Left renal pelvis (tissue), 4 donors: ENCODE results near the gene SMG6. TPM values are rescaled to one million over a fixed set of nuclear protein-coding genes. Genes with fewer than 3 reads are reported as not detected.
A peak's percentile ranks its signal among the peaks of the same experiment; 100 is the strongest.

ENCODE experiments used
- DNase-seq, 4 donors: peaks; one replicate each; pipeline ENCODE4 v3.0.0-alpha.2; 2013; ENCODE audit warnings: low read depth in 4 of 4, low spot score in 3 of 4
- polyA plus RNA-seq, 4 donors: library from polyadenylated mRNA; unstranded; fragments of 120-200 nt; gene quantifications; one replicate each; pipeline ENCODE4 v1.2.1, GENCODE V29; 2013; ENCODE audit not compliant: insufficient read length in 4 of 4

The SMG6 gene
- polyA plus RNA-seq, 4 donors = 27.8 to 35.8 (median 30.7) TPM

- no peak for DNase-seq
Observed at GRCh38 chr17:2086306-2086705, 217.3 kb downstream of the SMG6 start.

GRCh38 chr17:2085648-2085949 is 218.0 kb downstream of the SMG6 start:
- no peak for DNase-seq

DNA sequence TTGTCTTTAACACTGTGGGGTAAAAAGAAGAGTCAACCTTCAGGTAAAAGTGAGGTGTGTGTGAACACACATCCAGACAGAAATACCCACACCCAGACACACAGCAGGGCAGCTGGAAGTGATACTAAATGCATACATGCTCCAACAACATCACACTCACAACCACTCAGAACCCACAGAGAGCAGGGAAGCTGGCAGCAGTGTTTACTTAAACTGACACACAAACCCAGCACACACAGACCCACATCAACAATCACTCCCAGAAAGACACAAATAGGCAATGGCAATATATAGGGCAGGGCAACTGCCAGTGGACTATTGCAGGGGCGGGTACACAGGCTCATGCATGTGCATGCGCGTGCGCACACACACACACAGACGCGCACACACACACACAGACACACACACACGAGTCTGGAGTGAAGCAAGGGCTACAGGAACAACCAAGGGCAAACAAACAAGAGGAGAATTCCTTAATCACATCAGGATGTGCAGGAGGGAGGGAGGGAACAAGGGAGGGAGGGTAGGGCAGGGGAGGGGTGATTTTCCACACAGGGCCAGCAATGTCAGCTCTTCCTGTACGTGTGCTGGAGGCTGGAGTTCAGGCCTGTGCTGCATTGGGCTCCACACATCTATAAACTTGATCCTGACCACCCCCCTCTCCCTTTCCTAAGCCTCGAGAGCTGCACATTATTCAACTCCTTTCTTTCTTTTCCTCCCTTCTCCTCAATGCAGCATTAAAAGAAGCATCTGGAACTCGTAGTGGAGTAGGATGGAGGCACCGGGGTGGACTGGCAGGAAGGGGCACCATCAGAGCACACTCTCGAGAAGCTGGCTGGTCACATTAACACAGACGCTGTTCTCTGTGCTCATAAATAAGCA is 218.6 kb downstream of the SMG6 start:
- peak in 2 of 4 donors; percentile 61 to 64 for DNase-seq

- no peak for DNase-seq
Observed at GRCh38 chr17:2084036-2084765, 219.4 kb downstream of the SMG6 start.

GRCh38 chr17:2083613-2084035 is 220.0 kb downstream of the SMG6 start:
- DNase-seq = no peak

GRCh38 chr17:2082003-2082781 is 221.4 kb downstream of the SMG6 start:
- no peak for DNase-seq

GRCh38 chr17:2081564-2081963 is 222.0 kb downstream of the SMG6 start:
- DNase-seq = no peak

DNA sequence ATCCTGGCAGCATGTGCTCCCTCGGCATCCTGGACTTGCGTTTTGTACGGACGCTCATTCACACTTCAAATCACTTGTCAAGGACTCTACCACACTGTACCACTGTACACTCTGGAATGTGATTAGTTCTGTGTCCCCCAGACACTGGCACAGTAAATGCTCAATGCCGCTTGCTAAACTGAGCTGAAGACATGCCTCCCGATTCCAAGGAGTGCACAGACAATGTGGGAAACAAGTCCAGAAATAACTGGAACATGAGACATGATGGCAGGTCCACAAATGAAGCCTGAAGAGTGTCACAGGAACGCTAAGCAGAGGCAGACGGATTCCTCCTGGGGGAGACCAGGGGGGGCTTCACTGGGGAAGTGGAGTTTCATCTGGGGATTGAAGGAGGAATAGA is 226.5 kb downstream of the SMG6 start:
- DNase-seq = no peak

DNA sequence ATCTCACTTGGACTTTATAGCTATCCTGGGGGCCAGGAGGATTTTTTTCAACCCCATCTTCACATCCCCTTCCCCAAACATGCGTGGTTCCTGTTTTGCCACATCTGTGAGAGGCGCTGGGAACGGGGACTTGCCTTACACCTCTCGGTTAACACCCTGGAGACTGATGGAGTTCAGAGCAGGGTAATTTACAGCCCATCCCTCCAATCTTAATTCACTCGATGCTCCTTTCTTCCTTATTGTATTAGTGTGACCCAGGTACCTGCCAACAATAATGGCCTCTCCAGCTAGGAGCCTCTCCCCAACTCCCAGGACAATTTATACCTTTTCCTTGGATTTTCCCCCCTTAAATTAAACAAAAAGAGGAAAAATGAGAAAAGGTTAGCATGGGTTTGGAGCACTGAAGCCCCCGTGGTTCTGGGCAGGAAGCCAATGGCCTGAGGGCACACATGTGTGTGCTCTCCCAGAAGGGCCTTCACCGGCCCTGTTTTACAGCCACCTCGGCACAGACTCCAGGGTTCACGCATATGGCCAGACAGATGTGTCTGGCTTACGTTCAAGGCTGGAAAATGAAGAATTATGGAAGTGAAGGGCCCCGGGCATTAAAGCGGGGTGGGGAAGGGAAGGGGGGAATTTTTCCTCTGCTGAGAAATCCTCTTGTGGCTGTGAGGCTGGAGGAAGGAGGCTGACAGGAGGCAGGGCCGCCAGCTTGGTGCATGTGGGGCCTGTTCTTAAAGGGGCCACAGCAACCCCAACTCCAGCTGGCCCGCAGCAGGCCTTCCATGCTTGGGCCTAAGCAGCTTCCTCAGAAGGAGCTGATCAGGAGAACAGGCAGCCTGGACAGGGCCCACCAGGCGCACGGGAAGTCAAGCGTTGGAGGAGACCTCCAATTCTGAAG is 227.2 kb downstream of the SMG6 start:
- DNase-seq = no peak

DNA sequence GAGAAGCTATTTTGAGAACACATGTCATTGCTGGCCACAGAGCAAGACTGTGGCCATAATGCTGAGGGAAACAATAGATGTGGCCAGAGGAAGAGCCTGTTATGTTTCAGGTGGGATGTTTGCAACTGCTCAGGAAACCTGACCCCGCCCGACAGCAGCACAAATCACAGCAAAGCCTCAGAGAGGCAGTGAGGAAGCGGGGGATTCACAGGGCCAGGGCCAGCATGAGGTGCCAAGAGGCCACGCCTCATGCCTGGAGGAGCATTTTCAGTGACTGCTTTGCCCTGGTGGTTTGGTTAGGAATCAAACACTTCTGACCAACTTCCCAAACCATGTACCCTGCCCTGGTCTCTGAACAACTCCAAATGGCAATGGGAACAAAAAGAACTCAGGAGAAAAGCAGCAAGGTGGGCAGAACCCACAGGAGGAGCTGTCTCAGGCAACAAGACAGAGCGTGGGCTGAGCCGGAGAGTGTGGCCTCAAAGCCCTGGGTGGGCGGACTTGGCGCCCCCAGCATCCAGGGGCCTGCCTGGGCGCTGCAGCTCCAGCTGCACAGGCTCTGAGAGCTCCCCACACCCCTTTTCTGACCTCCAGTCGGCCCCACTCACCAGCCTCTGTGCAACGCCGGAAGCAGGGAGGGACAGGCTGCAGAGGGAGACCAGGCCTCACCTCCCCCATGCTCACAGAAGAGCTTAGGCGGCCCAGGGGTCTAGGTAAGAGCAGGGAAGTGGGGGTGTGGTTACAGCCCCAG is 228.1 kb downstream of the SMG6 start:
- DNase-seq = no peak

DNA sequence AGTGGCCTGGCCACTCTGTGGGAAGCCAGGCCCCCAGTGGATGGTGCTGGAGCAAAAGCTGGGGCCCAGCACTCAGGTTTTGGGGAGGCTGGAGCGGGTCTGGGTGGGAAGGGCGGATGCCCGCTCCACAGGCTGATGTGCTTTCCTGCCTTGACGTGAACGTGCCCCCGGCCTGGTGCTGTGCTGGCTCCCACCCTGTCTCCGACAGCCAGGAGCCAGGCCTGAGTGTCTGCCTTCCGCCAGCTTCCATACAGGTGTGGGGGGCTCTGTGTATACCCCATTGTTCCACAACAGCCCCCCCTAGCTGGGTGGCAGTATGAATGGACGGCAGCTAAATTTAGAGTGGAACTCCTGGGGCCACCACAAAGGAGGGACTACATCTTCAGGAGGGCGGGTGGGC is 228.7 kb downstream of the SMG6 start:
- DNase-seq = no peak

- DNase-seq = no peak
Observed at GRCh38 chr17:2071455-2072281, 231.9 kb downstream of the SMG6 start.

DNA sequence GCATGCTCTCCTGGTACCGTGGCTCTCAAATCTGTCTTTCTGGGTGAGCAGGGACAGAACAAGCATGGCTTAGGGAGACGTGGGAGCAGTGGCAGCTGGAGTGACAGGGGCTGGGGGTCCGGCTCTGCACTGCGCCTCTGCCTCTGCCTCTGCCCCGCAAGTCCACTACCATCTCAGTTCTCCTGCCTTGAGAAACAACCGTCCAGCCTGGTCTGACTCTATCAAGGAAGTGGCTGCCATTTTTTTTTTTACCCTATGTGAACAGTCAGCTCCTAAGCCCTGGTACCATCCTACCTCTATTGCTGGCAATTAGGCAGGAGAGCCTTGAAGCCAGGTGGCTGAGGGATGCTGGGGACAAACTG is 232.6 kb downstream of the SMG6 start:
- no peak for DNase-seq

DNA sequence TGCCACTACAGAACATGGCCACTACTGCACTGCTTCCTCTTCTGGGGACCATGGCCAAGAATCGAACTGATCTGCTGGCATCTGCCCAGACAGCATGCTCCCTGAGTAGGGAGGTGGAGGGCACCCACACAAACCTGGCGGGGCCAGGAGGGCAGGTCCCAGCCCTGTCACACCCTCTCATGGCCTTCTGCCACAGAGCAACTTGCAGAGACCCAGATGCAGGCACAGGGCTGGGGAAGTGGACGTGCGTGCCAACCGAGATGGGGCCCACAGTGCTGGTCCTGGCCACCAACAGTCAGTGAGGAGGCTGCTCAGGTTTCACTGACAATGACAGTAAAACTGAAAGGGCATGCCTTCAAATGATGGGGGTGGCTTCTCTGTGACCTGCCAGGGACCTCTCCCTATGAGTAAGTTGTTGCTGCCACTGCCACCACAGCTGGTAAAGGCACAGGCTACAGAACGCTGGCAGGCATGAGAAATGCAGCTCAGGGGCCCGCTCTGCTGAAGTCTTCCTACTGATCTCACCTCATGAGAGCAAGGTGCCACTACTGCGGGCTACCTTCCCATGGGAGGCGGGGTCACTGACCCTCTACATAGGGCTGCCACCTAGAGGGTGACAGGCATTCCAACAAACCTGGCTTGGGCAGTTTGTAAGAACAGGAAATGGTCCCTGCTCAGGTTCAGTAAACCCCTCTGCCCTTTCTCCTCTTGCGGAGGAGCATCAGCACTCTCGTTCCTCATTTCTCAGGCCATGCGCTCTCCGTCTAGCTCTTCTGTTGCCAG is 233.2 kb downstream of the SMG6 start:
- no peak for DNase-seq

GRCh38 chr17:2068519-2069051 is 235.0 kb downstream of the SMG6 start:
- DNase-seq = no peak

DNA sequence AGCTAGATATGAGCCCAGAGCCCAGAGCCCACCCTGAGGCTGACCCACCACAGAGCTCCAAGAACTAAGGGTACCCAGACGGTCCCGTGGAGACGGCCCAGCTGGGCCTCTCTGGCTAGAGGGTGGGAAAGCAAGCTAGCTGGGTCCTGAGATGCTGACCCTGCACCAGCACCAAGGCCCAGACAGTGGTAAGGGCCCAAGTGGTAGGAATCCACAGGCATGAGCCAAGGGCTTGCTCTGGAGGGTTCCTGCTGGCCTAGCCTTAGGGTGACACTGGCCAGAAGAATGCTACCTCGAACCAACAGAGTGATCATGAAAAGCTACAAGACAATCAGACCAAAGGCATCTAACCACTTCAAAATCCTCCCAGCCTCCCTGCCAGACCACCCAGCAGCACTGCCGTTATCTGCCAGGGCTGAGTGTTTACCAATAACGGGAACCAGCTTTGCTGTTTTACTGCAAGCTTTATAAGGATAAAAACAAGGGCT is 235.5 kb downstream of the SMG6 start:
- no peak for DNase-seq

DNA sequence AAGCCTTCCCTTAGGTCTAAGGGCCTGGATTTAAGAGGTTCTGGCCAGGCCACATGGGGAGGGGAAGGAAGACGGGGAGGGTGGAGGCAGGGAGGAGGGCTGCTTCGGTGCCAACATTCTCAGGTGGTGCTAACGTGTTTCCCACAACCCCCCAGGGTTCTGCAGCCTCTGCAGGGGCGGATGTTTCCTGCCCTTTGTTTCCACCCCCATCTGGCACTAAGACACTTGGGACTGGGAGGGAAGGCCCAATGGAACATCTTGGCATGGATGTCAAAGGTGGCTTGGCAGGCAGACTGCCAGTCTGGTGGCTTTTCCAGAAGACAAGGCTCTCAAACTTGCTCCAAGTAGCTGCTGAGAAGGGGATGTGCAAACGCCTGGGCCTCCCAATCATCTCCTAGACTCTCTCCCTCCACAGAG is 236.0 kb downstream of the SMG6 start:
- no peak for DNase-seq
